Jurkat, Clone E6-1 (cell line): ENCODE results near the gene GJD3.

Experiments used
- DNase-seq: peaks from one replicate; pipeline ENCODE4 v3.0.0-alpha.2; 2011; ENCODE audit warnings: low read depth, low spot score
- H3K4me3 ChIP-seq: 2 replicates; pipeline ENCODE4 v1.5.1; 2011; ENCODE audit warnings: mild to moderate bottlenecking, low read length, control low read depth, moderate library complexity

The GJD3 gene

GRCh38 chr17:40344421-40345160 is 19.9 kb downstream of the GJD3 start:
- DNase-seq, result no peak
- peak overlapping the region; percentile 32 for H3K4me3 ChIP-seq

- H3K4me3 ChIP-seq, result no peak overlapping the region
- DNase-seq, result no peak
These were observed 21.1 kb downstream of the GJD3 start for GRCh38 chr17:40343219-40344119.

- DNase-seq, result no peak
- H3K4me3 ChIP-seq, result no peak overlapping the region
These were observed 21.9 kb downstream of the GJD3 start for GRCh38 chr17:40342504-40343218.

GRCh38 chr17:40341808-40342503 is 22.6 kb downstream of the GJD3 start:
- H3K4me3 ChIP-seq, result peak overlapping the region; percentile 55
- no peak for DNase-seq

- H3K4me3 ChIP-seq, result peak overlapping the region; percentile 55
- DNase-seq, result no peak
These were observed 23.4 kb downstream of the GJD3 start for GRCh38 chr17:40340880-40341807.

- DNase-seq, result no peak
These were observed 24.2 kb downstream of the GJD3 start for GRCh38 chr17:40340327-40340726.

GRCh38 chr17:40338941-40339649 is 25.4 kb downstream of the GJD3 start:
- DNase-seq, result no peak
- H3K4me3 ChIP-seq, result no peak overlapping the region

More at GRCh38 chr17:40340327-40340726, 24.2 kb downstream of the GJD3 start:
- no peak overlapping the region for H3K4me3 ChIP-seq

- H3K4me3 ChIP-seq, result no peak overlapping the region
- no peak for DNase-seq
These were observed 26.5 kb downstream of the GJD3 start for GRCh38 chr17:40338058-40338457.

- H3K4me3 ChIP-seq, result no peak overlapping the region
- no peak for DNase-seq
These were observed 27.2 kb downstream of the GJD3 start for GRCh38 chr17:40337351-40337750.

- DNase-seq, result no peak
- H3K4me3 ChIP-seq, result no peak overlapping the region
These were observed 28.9 kb downstream of the GJD3 start for GRCh38 chr17:40335620-40336019.

- H3K4me3 ChIP-seq, result no peak overlapping the region
- no peak for DNase-seq
These were observed 30.6 kb downstream of the GJD3 start for GRCh38 chr17:40333781-40334448.

GRCh38 chr17:40331743-40332641 is 32.5 kb downstream of the GJD3 start:
- no peak for DNase-seq
- no peak overlapping the region for H3K4me3 ChIP-seq

- DNase-seq, result no peak
- H3K4me3 ChIP-seq, result no peak overlapping the region
These were observed 33.6 kb downstream of the GJD3 start for GRCh38 chr17:40330850-40331470.

GRCh38 chr17:40329839-40330794 is 34.4 kb downstream of the GJD3 start:
- DNase-seq, result no peak
- H3K4me3 ChIP-seq, result no peak overlapping the region

GRCh38 chr17:40328386-40328766 is 36.2 kb downstream of the GJD3 start:
- no peak for DNase-seq
- H3K4me3 ChIP-seq, result no peak overlapping the region
